ENCODE data around the gene PGLYRP4. TPM values are rescaled to one million over a fixed set of nuclear protein-coding genes. Genes with fewer than 3 reads are reported as not detected.

The PGLYRP4 gene
- polyA plus RNA-seq, 3 donors, result not detected

DNA sequence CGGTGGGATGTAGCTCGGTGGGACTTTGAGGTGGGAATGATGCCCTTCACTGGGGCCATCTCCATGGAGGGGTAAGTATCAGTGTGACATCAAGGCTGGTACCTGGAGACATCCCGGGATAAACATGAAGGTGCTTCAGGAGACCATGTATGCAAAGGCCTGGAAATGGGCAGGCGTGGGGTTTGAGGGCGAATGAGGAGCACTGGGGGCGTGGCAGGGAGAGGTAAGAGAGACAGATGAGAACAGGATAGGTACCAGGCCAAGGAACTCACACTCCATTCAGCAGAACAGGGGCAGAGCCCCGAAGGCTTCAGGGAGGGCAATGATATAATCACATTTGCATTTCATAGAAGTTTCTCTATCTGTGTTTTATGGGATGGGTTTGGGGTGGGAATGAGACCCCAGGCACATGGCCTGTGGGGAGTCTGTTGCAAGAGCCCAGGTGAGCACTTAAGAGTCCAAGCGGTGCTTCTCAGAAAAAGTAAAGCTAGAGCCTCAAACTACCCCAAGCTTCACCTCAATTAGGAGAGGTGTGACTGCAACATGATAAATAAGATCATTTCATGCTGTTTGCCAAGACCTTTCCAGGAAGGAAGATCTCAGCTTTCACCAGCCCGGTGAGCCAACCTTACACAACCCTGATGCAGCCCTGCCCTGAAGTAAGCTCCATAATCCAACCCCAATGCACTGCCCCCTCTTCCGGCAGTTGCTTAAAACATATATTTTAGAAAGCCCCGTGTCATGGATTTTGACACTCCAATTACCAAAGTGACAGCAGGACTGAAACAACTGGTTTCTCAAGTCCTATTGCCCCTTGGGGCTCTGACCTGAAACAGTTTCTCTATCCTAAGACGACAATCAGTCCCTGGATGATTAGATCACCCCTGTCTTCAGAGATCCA lies 16.4 kb upstream of the PGLYRP4 start:
- no peaks in the 10 kb centered on the region for H3K27me3 ChIP-seq (ENCODE audit: control insufficient read depth in 2 of 2, insufficient read depth in 2 of 2, low read length in 2 of 2)
- H3K4me1 ChIP-seq (ENCODE audit: control insufficient read depth in 1 of 2, insufficient read depth in 2 of 2, low read length in 2 of 2), result peaks cover 98 to 100% of the 10 kb centered on the region in 2 donors
- DNase-seq, result peak in 2 of 3 donors; percentile 47 to 74
- TF ChIP-seq, protein P1, sequence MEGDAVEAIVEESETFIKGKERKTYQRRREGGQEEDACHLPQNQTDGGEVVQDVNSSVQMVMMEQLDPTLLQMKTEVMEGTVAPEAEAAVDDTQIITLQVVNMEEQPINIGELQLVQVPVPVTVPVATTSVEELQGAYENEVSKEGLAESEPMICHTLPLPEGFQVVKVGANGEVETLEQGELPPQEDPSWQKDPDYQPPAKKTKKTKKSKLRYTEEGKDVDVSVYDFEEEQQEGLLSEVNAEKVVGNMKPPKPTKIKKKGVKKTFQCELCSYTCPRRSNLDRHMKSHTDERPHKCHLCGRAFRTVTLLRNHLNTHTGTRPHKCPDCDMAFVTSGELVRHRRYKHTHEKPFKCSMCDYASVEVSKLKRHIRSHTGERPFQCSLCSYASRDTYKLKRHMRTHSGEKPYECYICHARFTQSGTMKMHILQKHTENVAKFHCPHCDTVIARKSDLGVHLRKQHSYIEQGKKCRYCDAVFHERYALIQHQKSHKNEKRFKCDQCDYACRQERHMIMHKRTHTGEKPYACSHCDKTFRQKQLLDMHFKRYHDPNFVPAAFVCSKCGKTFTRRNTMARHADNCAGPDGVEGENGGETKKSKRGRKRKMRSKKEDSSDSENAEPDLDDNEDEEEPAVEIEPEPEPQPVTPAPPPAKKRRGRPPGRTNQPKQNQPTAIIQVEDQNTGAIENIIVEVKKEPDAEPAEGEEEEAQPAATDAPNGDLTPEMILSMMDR (IDR thresholded peaks at IDR 0.05), result no peak
- intact Hi-C loops (cut with micrococcal nuclease), result loop anchor here (1.0 to 10.0 kb wide), 2 partner anchors 9 to 210 kb away; no protein-coding TSS in a partner anchor
- peak overlapping the region; percentile 13 to 19 for H3K4me3 Mint-ChIP-seq
- peaks cover 56% of the 10 kb centered on the region for H3K79me2 ChIP-seq (ENCODE audit: insufficient read depth, low read length)
- 41% methylated on average over 7 of the region's 12 CpGs for WGBS (ENCODE audit: insufficient coverage)
- peaks cover 17% of the 10 kb centered on the region for H4K20me1 ChIP-seq (ENCODE audit: insufficient read depth, low read length)
- no peaks in the 10 kb centered on the region for H3K9me3 ChIP-seq (replicated peaks in 1 of 2; ENCODE audit: control insufficient read depth in 1 of 2, insufficient read depth in 1 of 2, low read length in 2 of 2)
- H3K4me1 Mint-ChIP-seq, result peaks cover 99% of the 10 kb centered on the region
- no peak overlapping the region for H3K9ac ChIP-seq (ENCODE audit: insufficient read depth, low read length, poor library complexity, severe bottlenecking)
- H3K4me2 ChIP-seq (replicated peaks; ENCODE audit: extremely low read depth, low read length, poor library complexity, severe bottlenecking), result peak overlapping the region; percentile 32
- H3K4me3 ChIP-seq (replicated peaks in 1 of 3; ENCODE audit: low read depth in 2 of 3, low read length in 3 of 3), result peak overlapping the region in 1 of 3 experiments; percentile 24
- H3K27me3 Mint-ChIP-seq (ENCODE audit: low read depth in 3 of 3), result peaks cover 0 to 1% (median 0%) of the 10 kb centered on the region in 3 donors
- H3K36me3 ChIP-seq (replicated peaks in 1 of 2; ENCODE audit: control insufficient read depth in 1 of 2, insufficient read depth in 2 of 2, low read length in 2 of 2), result peaks cover 10 to 12% of the 10 kb centered on the region in 2 donors
- H3K9me3 Mint-ChIP-seq, result peaks cover 0 to 2% (median 0%) of the 10 kb centered on the region in 7 donors
- H3K27ac ChIP-seq (ENCODE audit: low read depth in 1 of 2, low read length in 2 of 2), result peak overlapping the region; percentile 78 to 85
- H3K36me3 Mint-ChIP-seq, result peaks cover 13 to 23% of the 10 kb centered on the region in 2 donors
- H3K27ac Mint-ChIP-seq, result peak overlapping the region; percentile 68 to 98 (median 94)
- no peak overlapping the region for H2AFZ ChIP-seq (ENCODE audit: insufficient read depth, low read depth, low read length, poor library complexity, severe bottlenecking)

- Histone ChIP-seq H2AFZ (ENCODE audit: insufficient read depth, low read depth, low read length, poor library complexity, severe bottlenecking) (no peak overlapping the region), H3K9ac (ENCODE audit: insufficient read depth, low read length, poor library complexity, severe bottlenecking) (no peak overlapping the region), H3K4me3 (replicated peaks in 1 of 3; ENCODE audit: low read depth in 2 of 3, low read length in 3 of 3) (peak overlapping the region in 1 of 3 experiments; percentile 24), H3K79me2 (ENCODE audit: insufficient read depth, low read length) (peaks cover 56% of the 10 kb centered on the region), H3K36me3 (replicated peaks in 1 of 2; ENCODE audit: control insufficient read depth in 1 of 2, insufficient read depth in 2 of 2, low read length in 2 of 2) (peaks cover 16 to 21% of the 10 kb centered on the region in 2 donors), H4K20me1 (ENCODE audit: insufficient read depth, low read length) (peaks cover 25% of the 10 kb centered on the region), H3K9me3 (replicated peaks in 1 of 2; ENCODE audit: control insufficient read depth in 1 of 2, insufficient read depth in 1 of 2, low read length in 2 of 2) (no peaks in the 10 kb centered on the region), H3K4me1 (ENCODE audit: control insufficient read depth in 1 of 2, insufficient read depth in 2 of 2, low read length in 2 of 2) (peaks cover 93 to 100% of the 10 kb centered on the region in 2 donors), H3K27me3 (ENCODE audit: control insufficient read depth in 2 of 2, insufficient read depth in 2 of 2, low read length in 2 of 2) (no peaks in the 10 kb centered on the region), H3K4me2 (replicated peaks; ENCODE audit: extremely low read depth, low read length, poor library complexity, severe bottlenecking) (no peak overlapping the region), H3K27ac (ENCODE audit: low read depth in 1 of 2, low read length in 2 of 2) (peak overlapping the region; percentile 78 to 85)
- Mint-ChIP-seq H3K27me3 (ENCODE audit: low read depth in 3 of 3) (peaks cover 0 to 1% (median 0%) of the 10 kb centered on the region in 3 donors), H3K4me1 (peaks cover 95% of the 10 kb centered on the region), H3K27ac (peak overlapping the region; percentile 37 to 98 (median 94)), H3K9me3 (peaks cover 0 to 2% (median 0%) of the 10 kb centered on the region in 7 donors), H3K4me3 (no peak overlapping the region), H3K36me3 (peaks cover 18 to 31% of the 10 kb centered on the region in 2 donors)
- DNase-seq, result peak in 2 of 3 donors; percentile 60 to 79
- intact Hi-C loops (cut with micrococcal nuclease), result loop anchor here in 1 of 2 donors (10.0 kb wide), 1 partner anchor 211 kb away; no protein-coding TSS in a partner anchor
- TF ChIP-seq, protein P1 (IDR thresholded peaks at IDR 0.05), result no peak
These were observed 15.5 kb upstream of the PGLYRP4 start for GRCh38 chr1:153364156-153364555.

All from CD14-positive monocyte (primary cell).